Activated CD4-positive, alpha-beta T cell treated with anti-CD3 and anti-CD28 coated beads for 36 hours (primary cell): ENCODE results near the gene PDE2A. TPM values are rescaled to one million over a fixed set of nuclear protein-coding genes. Genes with fewer than 3 reads are reported as not detected.

Source experiments
- ATAC-seq: fragments of 200-7000 bp; cut with Tn5 transposase; one replicate; pipeline ENCODE4 v1.10.0; 2021; ENCODE audit warnings: mild to moderate bottlenecking, moderate library complexity
- CTCF ChIA-PET: fragments of 350-600 bp; sonication (Branson Sonifier 250); formaldehyde crosslinking; loops from one replicate; lab custom pipeline; 2021; ENCODE audit warnings: antibody characterized with exemption; lab: Charles Lee
- POLR2A ChIA-PET: fragments of 350-600 bp; sonication (Branson Sonifier 250); formaldehyde crosslinking; loops from one replicate; lab custom pipeline; 2021; ENCODE audit warnings: antibody characterized with exemption, inconsistent platforms; lab: Charles Lee
- DNase-seq: peaks from one replicate; pipeline ENCODE4 v3.0.0-alpha.2; 2020
- H3K27ac Mint-ChIP-seq: one replicate; pipeline ENCODE4 v1.8.0; 2021; ENCODE audit warnings: mixed read lengths
- H3K27me3 Mint-ChIP-seq: one replicate; pipeline ENCODE4 v1.8.0; 2021; ENCODE audit warnings: mixed read lengths
- H3K36me3 Mint-ChIP-seq: one replicate; pipeline ENCODE4 v1.8.0; 2021; ENCODE audit warnings: low read depth, mixed read lengths
- H3K4me1 Mint-ChIP-seq: one replicate; pipeline ENCODE4 v1.8.0; 2021; ENCODE audit warnings: mixed read lengths
- H3K4me3 Mint-ChIP-seq: one replicate; pipeline ENCODE4 v1.8.0; 2021; ENCODE audit warnings: mild to moderate bottlenecking, moderate library complexity, mixed read lengths
- H3K9me3 Mint-ChIP-seq: one replicate; pipeline ENCODE4 v1.8.0; 2021; ENCODE audit warnings: low read depth, mixed read lengths
- intact Hi-C, 2 experiments: fragments of 100-400 bp; cut with DNase I in 1 of 2; cut with micrococcal nuclease in 1 of 2; formaldehyde crosslinking; loops; one replicate each; pipeline versions ENCODE4 v1.14.2 to v1.15.1; 2022 to 2024; cut with DNase I, micrococcal nuclease
- total RNA-seq, 2 experiments: library from RNA; stranded (reverse); gene quantifications; one replicate each; pipeline ENCODE4 v1.2.3, GENCODE V29; 2021

PDE2A gene
- total RNA-seq, 2 experiments from 2014 or later: 0.30 to 0.73 TPM

- Mint-ChIP-seq H3K4me1 (peaks cover 24% of the 10 kb centered on the region), H3K36me3 (no peaks in the 10 kb centered on the region), H3K27me3 (peaks cover 34% of the 10 kb centered on the region), H3K27ac (peak overlapping the region; percentile 4), H3K9me3 (no peaks in the 10 kb centered on the region), H3K4me3 (no peak overlapping the region)
- POLR2A ChIA-PET: no interaction called here
- DNase-seq (no peak), ATAC-seq (no peak)
- CTCF ChIA-PET: interaction anchor here (0.7 to 9.2 kb wide), 7 partner anchors 16 to 122 kb away, joined by 3 to 74 read pairs (median 3); no protein-coding TSS in a partner anchor
- intact Hi-C loops: no loop called here
Measured at GRCh38 chr11:72592698-72593495, 81.3 kb downstream of the PDE2A start.

GRCh38 chr11:72591785-72592502, 82.3 kb downstream of the PDE2A start:
- H3K27ac Mint-ChIP-seq: peak overlapping the region; percentile 57
- no peaks in the 10 kb centered on the region for H3K9me3 Mint-ChIP-seq
- peak; percentile 96 for ATAC-seq
- DNase-seq: peak; percentile 82
- H3K4me3 Mint-ChIP-seq: no peak overlapping the region
- no peaks in the 10 kb centered on the region for H3K36me3 Mint-ChIP-seq
- peaks cover 24% of the 10 kb centered on the region for H3K4me1 Mint-ChIP-seq
- intact Hi-C loops: no loop called here
- ChIA-PET CTCF (interaction anchor here (0.7 to 9.2 kb wide), 10 partner anchors 17 to 424 kb away, joined by 3 to 74 read pairs (median 3); no protein-coding TSS in a partner anchor), POLR2A (interaction anchor here (0.8 kb wide), 1 partner anchor 782 kb away, joined by 3 read pairs; no protein-coding TSS in a partner anchor)
- H3K27me3 Mint-ChIP-seq: peaks cover 39% of the 10 kb centered on the region

- no peak overlapping the region for H3K27ac Mint-ChIP-seq
- ATAC-seq: no peak
- DNase-seq: no peak
- H3K4me3 Mint-ChIP-seq: no peak overlapping the region
- ChIA-PET CTCF (interaction anchor here (0.7 to 9.2 kb wide), 6 partner anchors 45 to 425 kb away, joined by 3 to 74 read pairs (median 4); no protein-coding TSS in a partner anchor), POLR2A (interaction anchor here (0.8 kb wide), 1 partner anchor 783 kb away, joined by 3 read pairs; no protein-coding TSS in a partner anchor)
- no peaks in the 10 kb centered on the region for H3K36me3 Mint-ChIP-seq
- no peaks in the 10 kb centered on the region for H3K9me3 Mint-ChIP-seq
- intact Hi-C loops: no loop called here
- peaks cover 24% of the 10 kb centered on the region for H3K4me1 Mint-ChIP-seq
- peaks cover 42% of the 10 kb centered on the region for H3K27me3 Mint-ChIP-seq
Measured at GRCh38 chr11:72591023-72591422, 83.2 kb downstream of the PDE2A start.

GRCh38 chr11:72589802-72590761, 84.1 kb downstream of the PDE2A start:
- ChIA-PET POLR2A (no interaction called here), CTCF (interaction anchor here (0.6 to 9.2 kb wide), 7 partner anchors 25 to 205 kb away, joined by 3 to 74 read pairs (median 4); no protein-coding TSS in a partner anchor)
- Mint-ChIP-seq H3K4me1 (peaks cover 32% of the 10 kb centered on the region), H3K27ac (no peak overlapping the region), H3K4me3 (peak overlapping the region; percentile 49), H3K27me3 (peaks cover 42% of the 10 kb centered on the region), H3K9me3 (no peaks in the 10 kb centered on the region), H3K36me3 (no peaks in the 10 kb centered on the region)
- peak; percentile 77 for DNase-seq
- peak; percentile 34 for ATAC-seq
- intact Hi-C loops: loop anchor here in 1 of 2 experiments (1.0 to 10.0 kb wide), 3 partner anchors 53 to 255 kb away; no protein-coding TSS in a partner anchor

- intact Hi-C loops: loop anchor here in 1 of 2 experiments (1.0 to 10.0 kb wide), 3 partner anchors 55 to 256 kb away; no protein-coding TSS in a partner anchor
- ChIA-PET CTCF (interaction anchor here (0.6 to 9.2 kb wide), 9 partner anchors 11 to 1502 kb away, joined by 3 to 74 read pairs (median 3); no protein-coding TSS in a partner anchor), POLR2A (no interaction called here)
- no peak overlapping the region for H3K27ac Mint-ChIP-seq
- H3K4me3 Mint-ChIP-seq: no peak overlapping the region
- peaks cover 40% of the 10 kb centered on the region for H3K4me1 Mint-ChIP-seq
- H3K27me3 Mint-ChIP-seq: peaks cover 42% of the 10 kb centered on the region
- ATAC-seq (no peak), DNase-seq (no peak)
- no peaks in the 10 kb centered on the region for H3K36me3 Mint-ChIP-seq
- no peaks in the 10 kb centered on the region for H3K9me3 Mint-ChIP-seq
Measured at GRCh38 chr11:72588421-72589410, 85.5 kb downstream of the PDE2A start.

GRCh38 chr11:72587696-72588095, 86.5 kb downstream of the PDE2A start:
- H3K4me1 Mint-ChIP-seq: peaks cover 39% of the 10 kb centered on the region
- H3K27ac Mint-ChIP-seq: no peak overlapping the region
- H3K4me3 Mint-ChIP-seq: no peak overlapping the region
- H3K27me3 Mint-ChIP-seq: peaks cover 42% of the 10 kb centered on the region
- ATAC-seq (no peak), DNase-seq (no peak)
- ChIA-PET CTCF (interaction anchor here (0.7 to 9.2 kb wide), 12 partner anchors 10 to 824 kb away, joined by 3 to 74 read pairs (median 4); no protein-coding TSS in a partner anchor), POLR2A (no interaction called here)
- intact Hi-C loops: loop anchor here in 1 of 2 experiments (10.0 kb wide), 1 partner anchor 257 kb away; no protein-coding TSS in a partner anchor
- no peaks in the 10 kb centered on the region for H3K36me3 Mint-ChIP-seq
- H3K9me3 Mint-ChIP-seq: no peaks in the 10 kb centered on the region

- Mint-ChIP-seq H3K27me3 (peaks cover 36% of the 10 kb centered on the region), H3K36me3 (no peaks in the 10 kb centered on the region), H3K4me1 (peaks cover 27% of the 10 kb centered on the region), H3K4me3 (no peak overlapping the region), H3K27ac (no peak overlapping the region), H3K9me3 (no peaks in the 10 kb centered on the region)
- intact Hi-C loops: loop anchor here in 1 of 2 experiments (10.0 kb wide), 1 partner anchor 258 kb away; no protein-coding TSS in a partner anchor
- POLR2A ChIA-PET: no interaction called here
- CTCF ChIA-PET: interaction anchor here (0.6 to 9.2 kb wide), 25 partner anchors 8 to 481 kb away, joined by 3 to 74 read pairs (median 4); no protein-coding TSS in a partner anchor
- no peak for DNase-seq
- no peak for ATAC-seq
Measured at GRCh38 chr11:72586321-72587090, 87.7 kb downstream of the PDE2A start.

GRCh38 chr11:72585762-72586311, 88.4 kb downstream of the PDE2A start:
- peaks cover 30% of the 10 kb centered on the region for H3K27me3 Mint-ChIP-seq
- CTCF ChIA-PET: interaction anchor here (0.5 to 9.2 kb wide), 19 partner anchors 9 to 482 kb away, joined by 3 to 74 read pairs (median 4); no protein-coding TSS in a partner anchor
- ATAC-seq (peak; percentile 84), DNase-seq (peak; percentile 84)
- H3K27ac Mint-ChIP-seq: no peak overlapping the region
- peaks cover 23% of the 10 kb centered on the region for H3K4me1 Mint-ChIP-seq
- peak overlapping the region; percentile 66 for H3K4me3 Mint-ChIP-seq
- POLR2A ChIA-PET: no interaction called here
- no peaks in the 10 kb centered on the region for H3K9me3 Mint-ChIP-seq
- intact Hi-C loops: loop anchor here (1.0 to 10.0 kb wide), 5 partner anchors 57 to 259 kb away; no protein-coding TSS in a partner anchor
- no peaks in the 10 kb centered on the region for H3K36me3 Mint-ChIP-seq
